IPS-20b (cell line): ENCODE results near the gene ALK.

Source experiments
- H3K27ac ChIP-seq: one replicate; pipeline ENCODE4 v1.5.1; 2013; ENCODE audit warnings: low read length
- H3K27me3 ChIP-seq: 2 replicates; pipeline ENCODE4 v1.6.1; 2013; ENCODE audit warnings: mild to moderate bottlenecking, low read length, inconsistent platforms; ENCODE audit not compliant: insufficient read depth
- H3K36me3 ChIP-seq: 2 replicates; pipeline ENCODE4 v1.6.1; 2013; ENCODE audit warnings: low read depth, mild to moderate bottlenecking, inconsistent platforms, low read length, moderate library complexity; ENCODE audit not compliant: insufficient read depth
- H3K4me1 ChIP-seq: 2 replicates; pipeline ENCODE4 v1.6.1; 2013; ENCODE audit warnings: mild to moderate bottlenecking, control low read depth, inconsistent platforms, low read length, moderate library complexity; ENCODE audit not compliant: insufficient read depth
- H3K4me3 ChIP-seq: 2 replicates; pipeline ENCODE4 v1.5.1; 2013; ENCODE audit warnings: mild to moderate bottlenecking, low read length, inconsistent platforms
- H3K9ac ChIP-seq: 2 replicates; pipeline ENCODE4 v1.6.1; 2013; ENCODE audit warnings: low read depth, mild to moderate bottlenecking, inconsistent platforms, low read length, moderate library complexity
- H3K9me3 ChIP-seq: 2 replicates; pipeline ENCODE4 v1.6.1; 2013; ENCODE audit warnings: mild to moderate bottlenecking, low read depth, low read length, inconsistent platforms; ENCODE audit not compliant: insufficient read depth

Gene ALK

DNA sequence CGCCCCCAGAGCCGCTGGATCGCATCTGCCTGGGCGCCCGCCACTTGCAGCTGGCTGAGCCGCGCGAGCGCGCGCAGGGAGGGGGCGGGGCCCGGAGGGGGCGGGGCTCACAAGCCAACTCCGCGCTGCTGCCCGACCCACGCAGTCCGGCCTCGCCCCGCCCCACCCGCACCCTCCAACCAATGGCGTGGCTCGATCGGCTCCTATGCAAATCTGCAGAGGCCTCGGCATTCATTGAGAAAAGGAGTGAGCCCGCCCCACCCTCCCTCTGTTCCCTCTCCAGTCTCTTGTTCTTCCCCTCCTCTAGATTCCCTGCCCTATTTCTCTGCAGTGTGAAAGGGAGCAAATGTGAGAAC is at the start of gene ALK:
TSS of gene ALK (minus strand) at position 27 of the 356 bp plus-strand sequence. CDS start 927 bp downstream, outside the sequence.
- H3K4me3 ChIP-seq: peak within 1 kb of the TSS; percentile 73
- H3K27me3 ChIP-seq: peaks cover 54% of the 10 kb centered on the region
- H3K4me1 ChIP-seq: peaks cover 4% of the 10 kb centered on the region; the same call in 1 of the 2 replicates
- no peaks in the 10 kb centered on the region for H3K9me3 ChIP-seq
- H3K27ac ChIP-seq: no peak within 1 kb of the TSS
- H3K36me3 ChIP-seq: no peaks in the 10 kb centered on the region
- H3K9ac ChIP-seq: no peak within 1 kb of the TSS

DNA sequence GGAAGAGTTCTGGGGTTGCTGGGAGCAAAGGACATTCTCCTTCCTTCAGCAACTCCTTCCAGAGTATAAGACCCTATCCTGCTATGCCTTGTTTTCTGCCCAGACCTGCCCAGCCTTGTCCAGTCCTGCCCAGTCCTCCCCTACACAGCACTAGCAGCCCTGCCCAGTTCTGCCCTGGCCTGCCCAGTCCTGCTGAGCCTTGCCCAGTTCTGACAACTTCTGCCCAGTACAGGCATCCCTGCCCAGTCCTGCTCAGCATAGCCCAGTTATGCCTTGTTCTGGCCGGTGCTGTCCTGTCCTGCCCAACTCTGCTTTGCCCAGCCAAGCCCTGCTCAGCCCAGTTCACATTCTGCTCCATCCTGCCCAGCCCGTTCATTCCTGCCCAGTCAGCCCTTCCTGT is 44.9 kb upstream of the ALK start:
- Histone ChIP-seq H3K9ac (no peak overlapping the region), H3K27me3 (no peaks in the 10 kb centered on the region)

DNA sequence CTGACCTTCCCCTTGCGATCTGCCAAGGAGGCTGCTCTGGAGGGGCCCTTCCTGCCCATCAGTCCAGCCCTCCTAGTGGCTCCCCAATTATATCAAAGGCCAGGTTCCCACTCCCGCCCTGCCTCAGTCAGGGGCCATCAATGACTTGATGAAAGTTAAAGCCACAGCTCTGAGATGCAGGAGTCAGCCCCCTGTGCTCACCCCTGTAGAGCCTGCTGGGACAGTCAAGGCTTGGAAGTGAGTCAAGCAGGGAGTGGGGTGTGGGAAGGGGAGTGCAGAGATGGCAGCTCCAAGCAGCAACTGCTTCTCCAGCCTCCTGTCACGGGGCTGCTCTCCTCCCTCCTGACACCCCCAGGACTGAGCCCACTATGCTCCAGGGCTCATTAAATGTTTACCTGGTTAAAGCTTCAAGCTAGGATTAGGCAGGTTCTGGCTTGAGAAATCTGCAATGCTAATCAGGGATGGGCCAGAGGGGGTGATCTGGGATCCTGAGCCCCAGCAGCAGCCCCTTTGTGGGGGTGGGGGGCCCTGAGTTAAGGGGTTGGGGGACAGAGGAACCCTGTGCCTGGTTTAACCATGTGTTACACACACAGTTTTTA is 42.7 kb upstream of the ALK start:
- Histone ChIP-seq H3K27ac (no peak overlapping the region), H3K4me1 (peaks cover 2% of the 10 kb centered on the region; the same call in 1 of the 2 replicates), H3K4me3 (no peak overlapping the region), H3K9me3 (no peaks in the 10 kb centered on the region), H3K9ac (no peak overlapping the region), H3K36me3 (no peaks in the 10 kb centered on the region), H3K27me3 (no peaks in the 10 kb centered on the region)

More for the DNA sequence above, 44.9 kb upstream of the ALK start:
- no peaks in the 10 kb centered on the region for H3K36me3 ChIP-seq
- no peaks in the 10 kb centered on the region for H3K9me3 ChIP-seq
- peaks cover 2% of the 10 kb centered on the region; the same call in 1 of the 2 replicates for H3K4me1 ChIP-seq
- H3K4me3 ChIP-seq: no peak overlapping the region
- no peak overlapping the region for H3K27ac ChIP-seq

DNA sequence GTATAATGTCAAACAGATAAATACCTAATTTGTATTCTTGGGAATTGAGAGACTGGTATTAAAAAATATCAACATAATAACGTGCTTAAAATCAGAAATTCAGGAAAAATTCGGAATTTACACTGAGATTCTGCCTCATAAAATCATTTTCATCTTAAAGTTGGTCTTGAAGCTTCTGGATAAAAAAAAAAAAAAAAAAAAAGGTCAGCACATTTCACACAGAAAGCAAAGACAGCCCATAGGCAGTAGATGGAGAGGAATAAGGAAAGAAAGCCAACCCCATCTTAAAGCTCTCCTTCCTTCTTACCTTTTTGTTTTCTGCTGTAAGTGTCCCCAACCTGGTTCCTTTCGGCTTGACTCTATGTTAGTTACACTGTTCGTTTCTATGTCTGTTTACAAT is 41.5 kb upstream of the ALK start:
- no peak overlapping the region for H3K9ac ChIP-seq
- H3K27me3 ChIP-seq: no peaks in the 10 kb centered on the region
- H3K9me3 ChIP-seq: no peaks in the 10 kb centered on the region
- no peak overlapping the region for H3K27ac ChIP-seq
- H3K4me3 ChIP-seq: no peak overlapping the region
- H3K36me3 ChIP-seq: no peaks in the 10 kb centered on the region
- H3K4me1 ChIP-seq: peaks cover 2% of the 10 kb centered on the region; the same call in 1 of the 2 replicates

DNA sequence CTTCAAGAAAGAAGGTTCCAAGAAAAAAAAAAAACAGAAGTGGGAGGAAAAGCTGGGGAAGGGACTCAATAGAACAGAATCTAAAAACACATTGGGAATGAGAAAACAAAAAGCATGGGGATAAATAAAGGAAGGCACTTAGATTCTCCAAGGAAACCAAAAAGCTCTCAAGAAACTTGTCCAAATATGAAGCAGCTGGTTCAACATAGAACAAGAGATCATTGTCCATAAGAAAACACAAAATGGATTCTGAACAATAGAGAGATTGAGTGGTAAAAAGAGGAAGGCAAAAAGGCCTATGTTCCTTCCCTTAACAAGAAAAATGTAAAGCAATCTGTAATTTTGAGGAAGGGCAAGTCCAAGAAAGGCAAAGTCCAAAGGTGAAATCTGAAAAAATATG is 32.9 kb upstream of the ALK start:
- H3K36me3 ChIP-seq: no peaks in the 10 kb centered on the region
- no peak overlapping the region for H3K4me3 ChIP-seq
- no peak overlapping the region for H3K27ac ChIP-seq
- no peak overlapping the region for H3K9ac ChIP-seq
- H3K27me3 ChIP-seq: no peaks in the 10 kb centered on the region
- no peaks in the 10 kb centered on the region for H3K9me3 ChIP-seq
- H3K4me1 ChIP-seq: peaks cover 11% of the 10 kb centered on the region; the same call in 1 of the 2 replicates

DNA sequence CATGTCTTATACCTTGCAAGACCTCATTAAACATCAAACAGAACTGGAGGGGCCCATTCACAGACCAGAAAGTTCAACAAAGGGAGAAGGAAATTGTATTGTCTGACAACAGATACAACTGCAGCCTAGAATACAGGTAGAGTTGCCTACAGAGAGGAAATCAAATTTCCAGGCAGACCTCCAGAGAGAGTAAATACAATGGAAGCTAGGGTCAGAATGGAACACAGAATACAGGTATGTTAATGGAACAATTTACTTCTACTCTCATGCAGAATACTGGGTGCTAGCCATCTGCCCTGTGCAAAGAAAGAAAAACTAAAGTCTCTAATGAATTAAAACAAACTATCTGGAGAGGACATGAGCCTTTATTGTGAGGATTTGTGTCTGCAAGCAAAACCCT is 31.6 kb upstream of the ALK start:
- Histone ChIP-seq H3K36me3 (no peaks in the 10 kb centered on the region), H3K4me3 (no peak overlapping the region), H3K9me3 (no peaks in the 10 kb centered on the region), H3K27me3 (no peaks in the 10 kb centered on the region), H3K27ac (no peak overlapping the region), H3K9ac (no peak overlapping the region), H3K4me1 (peaks cover 11% of the 10 kb centered on the region; the same call in 1 of the 2 replicates)

DNA sequence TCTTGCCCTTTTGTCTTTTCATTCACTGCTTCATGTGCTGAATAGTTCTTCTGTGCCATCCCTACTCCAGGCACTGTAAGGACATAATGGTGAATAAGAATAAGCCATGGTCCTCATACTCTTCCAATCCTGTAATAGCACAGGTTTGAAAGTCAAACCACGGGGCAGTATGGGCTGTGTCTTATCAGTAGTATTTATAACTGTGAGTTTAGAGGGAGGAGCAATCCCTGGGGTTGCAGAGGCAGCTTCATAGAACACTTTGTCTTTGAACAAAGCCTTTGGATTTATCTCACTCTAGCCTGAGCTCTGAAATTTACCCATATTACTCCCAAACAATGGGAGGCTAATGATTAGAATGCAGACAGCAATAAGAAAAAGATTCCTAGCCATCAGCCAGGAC is 30.2 kb upstream of the ALK start:
- Histone ChIP-seq H3K27ac (no peak overlapping the region), H3K4me3 (no peak overlapping the region; the same call in 1 of the 2 replicates), H3K9ac (no peak overlapping the region), H3K9me3 (no peaks in the 10 kb centered on the region), H3K4me1 (peaks cover 11% of the 10 kb centered on the region; the same call in 1 of the 2 replicates), H3K36me3 (no peaks in the 10 kb centered on the region), H3K27me3 (no peaks in the 10 kb centered on the region)

DNA sequence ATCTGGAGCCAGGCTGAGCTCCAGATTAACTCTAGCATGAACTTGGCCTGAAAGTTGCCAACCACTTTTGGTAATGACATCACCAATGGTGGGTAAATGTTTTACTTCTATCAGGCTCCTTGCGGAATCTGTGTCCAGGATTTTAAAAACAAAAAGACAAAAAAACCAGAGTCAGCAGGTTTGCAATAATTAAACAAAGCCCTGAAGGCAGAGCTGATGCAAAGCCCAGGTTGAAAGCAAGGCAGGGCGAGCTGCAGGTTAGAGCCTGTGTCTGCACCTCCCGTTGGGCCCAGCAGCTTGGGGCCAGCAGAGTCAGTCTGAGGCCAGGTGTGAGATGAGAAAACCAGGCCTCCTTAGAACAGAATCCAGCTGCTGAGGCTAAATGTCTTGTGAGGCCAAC is 29.1 kb upstream of the ALK start:
- H3K9ac ChIP-seq: no peak overlapping the region
- H3K4me1 ChIP-seq: peaks cover 11% of the 10 kb centered on the region; the same call in 1 of the 2 replicates
- H3K27ac ChIP-seq: no peak overlapping the region
- H3K27me3 ChIP-seq: no peaks in the 10 kb centered on the region
- H3K9me3 ChIP-seq: no peaks in the 10 kb centered on the region
- H3K36me3 ChIP-seq: no peaks in the 10 kb centered on the region
- no peak overlapping the region for H3K4me3 ChIP-seq

DNA sequence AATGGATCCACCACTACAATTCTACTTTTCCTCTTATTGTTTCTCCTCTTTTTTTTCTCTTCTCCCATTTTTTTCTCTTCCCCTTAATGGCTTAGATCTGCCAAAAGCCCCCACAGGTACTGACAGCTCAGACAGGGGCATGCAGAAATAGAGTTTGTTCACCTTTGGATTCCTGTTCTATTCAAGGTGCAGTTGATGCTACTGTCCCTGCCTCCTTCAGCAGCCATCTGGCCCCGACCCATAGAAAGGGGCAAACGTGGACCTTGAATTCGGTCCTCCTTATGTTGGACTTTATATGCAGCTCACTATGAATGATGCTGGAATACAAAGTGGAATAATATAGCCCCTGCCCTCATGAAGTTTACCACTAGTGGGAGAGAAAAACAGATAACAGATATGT is 27.7 kb upstream of the ALK start:
- no peak overlapping the region for H3K4me3 ChIP-seq
- H3K27me3 ChIP-seq: no peaks in the 10 kb centered on the region
- H3K4me1 ChIP-seq: peaks cover 11% of the 10 kb centered on the region; the same call in 1 of the 2 replicates
- H3K27ac ChIP-seq: no peak overlapping the region
- H3K9me3 ChIP-seq: no peaks in the 10 kb centered on the region
- no peak overlapping the region for H3K9ac ChIP-seq
- H3K36me3 ChIP-seq: no peaks in the 10 kb centered on the region

DNA sequence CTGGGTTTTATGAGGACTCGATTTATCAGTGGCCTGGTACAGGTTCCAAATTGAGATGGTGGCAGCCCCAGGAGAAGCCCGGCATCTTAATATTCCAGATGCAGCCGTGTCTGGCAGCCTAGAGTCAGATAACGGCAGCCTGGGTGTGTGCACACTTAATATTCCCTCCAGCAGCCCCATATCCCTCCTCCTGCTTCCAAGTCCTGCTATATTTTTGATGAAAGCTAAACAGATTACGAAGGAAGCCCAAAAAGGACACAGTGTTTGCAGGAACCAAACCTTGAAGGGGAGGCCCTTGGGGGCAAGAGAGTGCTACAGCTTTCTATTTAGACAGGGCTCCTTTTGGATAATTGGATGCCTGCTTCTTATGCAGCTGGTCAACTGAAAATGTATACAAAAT is 25.1 kb upstream of the ALK start:
- H3K4me1 ChIP-seq: no peaks in the 10 kb centered on the region
- no peaks in the 10 kb centered on the region for H3K27me3 ChIP-seq

DNA sequence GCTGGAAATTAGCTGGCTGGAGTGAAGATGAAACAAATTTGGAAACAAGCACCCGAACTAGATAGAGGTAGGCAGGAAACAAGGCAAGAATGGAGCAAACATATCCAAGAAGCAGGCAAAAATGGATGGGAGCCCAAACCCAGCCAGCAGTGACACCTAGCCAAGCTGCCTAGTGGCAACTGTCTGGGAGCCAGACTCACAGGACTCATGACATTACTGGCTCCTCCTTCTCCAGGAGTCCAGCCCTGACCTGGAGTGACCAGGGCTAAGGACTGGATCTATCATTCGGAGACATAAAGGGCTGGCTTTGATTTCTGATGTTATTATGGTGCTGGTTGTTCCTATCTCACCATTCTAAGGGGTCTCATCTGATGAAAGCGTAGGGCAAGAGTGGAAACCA is 21.3 kb upstream of the ALK start:
- Histone ChIP-seq H3K9me3 (no peaks in the 10 kb centered on the region; the same call in 1 of the 2 replicates), H3K4me3 (no peak overlapping the region), H3K27me3 (no peaks in the 10 kb centered on the region), H3K36me3 (no peaks in the 10 kb centered on the region), H3K4me1 (no peaks in the 10 kb centered on the region), H3K9ac (no peak overlapping the region), H3K27ac (no peak overlapping the region)

More for the DNA sequence above, 25.1 kb upstream of the ALK start:
- Histone ChIP-seq H3K27ac (no peak overlapping the region), H3K9me3 (no peaks in the 10 kb centered on the region), H3K4me3 (no peak overlapping the region), H3K36me3 (no peaks in the 10 kb centered on the region), H3K9ac (no peak overlapping the region)

DNA sequence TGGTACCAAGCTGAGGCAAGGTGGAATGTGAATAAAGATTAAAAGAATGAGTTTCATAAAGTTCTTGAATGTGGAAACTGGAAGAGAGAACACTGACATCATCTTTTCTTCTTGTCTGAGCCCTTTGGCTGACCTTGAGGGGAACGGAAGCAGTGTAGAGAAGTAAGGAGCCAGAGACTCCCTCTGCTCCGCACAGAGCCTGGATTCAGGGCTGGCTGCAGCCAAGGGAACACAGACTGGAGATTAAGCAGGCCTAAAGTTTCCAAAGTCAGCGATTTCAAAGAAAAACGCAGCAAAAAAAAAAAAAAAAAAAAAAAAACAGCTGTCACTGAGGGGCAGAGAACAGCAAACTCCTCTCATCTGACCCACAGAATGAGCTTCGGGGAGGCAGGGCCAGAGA is 19.3 kb upstream of the ALK start:
- Histone ChIP-seq H3K27me3 (no peaks in the 10 kb centered on the region), H3K9me3 (no peaks in the 10 kb centered on the region; the same call in 1 of the 2 replicates), H3K4me3 (no peak overlapping the region), H3K36me3 (no peaks in the 10 kb centered on the region), H3K4me1 (no peaks in the 10 kb centered on the region), H3K9ac (no peak overlapping the region), H3K27ac (no peak overlapping the region)
